ENCODE results near the gene LRRC25. TPM values are rescaled to one million over a fixed set of nuclear protein-coding genes. Genes with fewer than 3 reads are reported as not detected.

The LRRC25 gene
- total and polyA plus RNA-seq, 11 donors, result 0.83 to 33.0 (median 2.8) TPM

- 58 to 95% (median 88%) methylated on average over 2 to 12 of the region's 12 CpGs for WGBS, 4 donors
- TF ChIP-seq, protein P1, sequence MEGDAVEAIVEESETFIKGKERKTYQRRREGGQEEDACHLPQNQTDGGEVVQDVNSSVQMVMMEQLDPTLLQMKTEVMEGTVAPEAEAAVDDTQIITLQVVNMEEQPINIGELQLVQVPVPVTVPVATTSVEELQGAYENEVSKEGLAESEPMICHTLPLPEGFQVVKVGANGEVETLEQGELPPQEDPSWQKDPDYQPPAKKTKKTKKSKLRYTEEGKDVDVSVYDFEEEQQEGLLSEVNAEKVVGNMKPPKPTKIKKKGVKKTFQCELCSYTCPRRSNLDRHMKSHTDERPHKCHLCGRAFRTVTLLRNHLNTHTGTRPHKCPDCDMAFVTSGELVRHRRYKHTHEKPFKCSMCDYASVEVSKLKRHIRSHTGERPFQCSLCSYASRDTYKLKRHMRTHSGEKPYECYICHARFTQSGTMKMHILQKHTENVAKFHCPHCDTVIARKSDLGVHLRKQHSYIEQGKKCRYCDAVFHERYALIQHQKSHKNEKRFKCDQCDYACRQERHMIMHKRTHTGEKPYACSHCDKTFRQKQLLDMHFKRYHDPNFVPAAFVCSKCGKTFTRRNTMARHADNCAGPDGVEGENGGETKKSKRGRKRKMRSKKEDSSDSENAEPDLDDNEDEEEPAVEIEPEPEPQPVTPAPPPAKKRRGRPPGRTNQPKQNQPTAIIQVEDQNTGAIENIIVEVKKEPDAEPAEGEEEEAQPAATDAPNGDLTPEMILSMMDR (IDR thresholded peaks at IDR 0.05), result no peak
- no peak for TF ChIP-seq POLR2A (IDR thresholded peaks at IDR 0.05)
Measured at GRCh38 chr19:18427743-18428113, 30.3 kb upstream of the LRRC25 start.

GRCh38 chr19:18427080-18427742 lies 29.8 kb upstream of the LRRC25 start:
- WGBS, 4 donors, result 65 to 82% (median 79%) methylated on average over 8 to 16 of the region's 16 CpGs
- Histone ChIP-seq H3K27me3 (no peaks in the 10 kb centered on the region), H3K9me3 (no peaks in the 10 kb centered on the region), H3K4me3 (no peak overlapping the region), H3K36me3 (peaks cover 0 to 6% (median 0%) of the 10 kb centered on the region in 9 donors), H3K27ac (peak overlapping the region in 1 of 12 donors; percentile 78), H3K4me1 (peaks cover 18 to 80% (median 60%) of the 10 kb centered on the region in 12 donors)
- intact Hi-C loops (cut with DNase I), result no loop called here
- DNase-seq, result no peak
- TF ChIP-seq POLR2A (IDR thresholded peaks at IDR 0.05), result no peak
- TF ChIP-seq, protein P1 (IDR thresholded peaks at IDR 0.05), result no peak
- no peak for ATAC-seq

More at GRCh38 chr19:18427743-18428113, 30.3 kb upstream of the LRRC25 start:
- Histone ChIP-seq H3K4me3 (no peak overlapping the region), H3K27ac (peak overlapping the region in 1 of 12 donors; percentile 68), H3K27me3 (no peaks in the 10 kb centered on the region), H3K36me3 (peaks cover 0 to 6% (median 0%) of the 10 kb centered on the region in 9 donors), H3K9me3 (no peaks in the 10 kb centered on the region), H3K4me1 (peaks cover 18 to 77% (median 57%) of the 10 kb centered on the region in 12 donors)
- no peak for ATAC-seq
- intact Hi-C loops (cut with DNase I), result no loop called here
- no peak for DNase-seq

GRCh38 chr19:18426416-18426767 lies 29.0 kb upstream of the LRRC25 start:
- Histone ChIP-seq H3K4me3 (no peak overlapping the region), H3K4me1 (peaks cover 18 to 83% (median 63%) of the 10 kb centered on the region in 12 donors)
- peak in 1 of 4 donors; percentile 0 for ATAC-seq

More at GRCh38 chr19:18426416-18426767, 29.0 kb upstream of the LRRC25 start:
- Histone ChIP-seq H3K36me3 (peaks cover 0 to 6% (median 0%) of the 10 kb centered on the region in 9 donors), H3K9me3 (no peaks in the 10 kb centered on the region), H3K27me3 (no peaks in the 10 kb centered on the region), H3K27ac (peak overlapping the region in 11 of 12 donors; percentile 20 to 78 (median 70))
- DNase-seq, result no peak
- 69 to 77% (median 75%) methylated on average over 7 to 8 of the region's 8 CpGs; no CpG with 5 or more reads in 1 of the 4 donors for WGBS, 4 donors
- TF ChIP-seq POLR2A (IDR thresholded peaks at IDR 0.05), result no peak
- TF ChIP-seq, protein P1 (IDR thresholded peaks at IDR 0.05), result peak in 1 of 12 donors; percentile 0
- intact Hi-C loops (cut with DNase I), result no loop called here

All from heart left ventricle (tissue), 16 donors.